Activated CD4-positive, alpha-beta T cell treated with anti-CD3 and anti-CD28 coated beads for 48 hours (primary cell): ENCODE data around the gene OSCP1.

Source experiments
- DNase-seq: peaks from one replicate; pipeline ENCODE4 v3.0.0-alpha.2; 2020

The OSCP1 gene

DNA sequence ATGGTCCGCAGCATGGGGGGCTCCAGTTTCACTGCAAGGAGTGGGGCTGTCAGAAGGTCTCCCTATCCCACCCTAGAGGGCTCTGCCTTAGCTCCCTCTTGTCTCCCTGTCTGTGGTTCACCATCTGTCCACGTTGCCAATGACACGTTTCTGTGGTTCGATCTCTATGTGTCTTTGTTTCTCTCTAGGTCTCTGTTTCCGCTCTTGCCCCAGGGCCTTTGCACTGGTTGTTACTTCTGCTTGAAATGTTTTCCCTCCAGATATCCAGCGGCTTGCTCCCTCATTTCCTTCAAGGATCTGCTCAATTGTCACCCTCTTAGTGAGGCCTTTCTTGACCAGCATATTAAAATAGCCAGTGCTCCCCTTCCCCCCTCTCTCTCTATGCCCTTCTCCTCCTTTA is 22.4 kb upstream of the OSCP1 start:
- no peak for DNase-seq

DNA sequence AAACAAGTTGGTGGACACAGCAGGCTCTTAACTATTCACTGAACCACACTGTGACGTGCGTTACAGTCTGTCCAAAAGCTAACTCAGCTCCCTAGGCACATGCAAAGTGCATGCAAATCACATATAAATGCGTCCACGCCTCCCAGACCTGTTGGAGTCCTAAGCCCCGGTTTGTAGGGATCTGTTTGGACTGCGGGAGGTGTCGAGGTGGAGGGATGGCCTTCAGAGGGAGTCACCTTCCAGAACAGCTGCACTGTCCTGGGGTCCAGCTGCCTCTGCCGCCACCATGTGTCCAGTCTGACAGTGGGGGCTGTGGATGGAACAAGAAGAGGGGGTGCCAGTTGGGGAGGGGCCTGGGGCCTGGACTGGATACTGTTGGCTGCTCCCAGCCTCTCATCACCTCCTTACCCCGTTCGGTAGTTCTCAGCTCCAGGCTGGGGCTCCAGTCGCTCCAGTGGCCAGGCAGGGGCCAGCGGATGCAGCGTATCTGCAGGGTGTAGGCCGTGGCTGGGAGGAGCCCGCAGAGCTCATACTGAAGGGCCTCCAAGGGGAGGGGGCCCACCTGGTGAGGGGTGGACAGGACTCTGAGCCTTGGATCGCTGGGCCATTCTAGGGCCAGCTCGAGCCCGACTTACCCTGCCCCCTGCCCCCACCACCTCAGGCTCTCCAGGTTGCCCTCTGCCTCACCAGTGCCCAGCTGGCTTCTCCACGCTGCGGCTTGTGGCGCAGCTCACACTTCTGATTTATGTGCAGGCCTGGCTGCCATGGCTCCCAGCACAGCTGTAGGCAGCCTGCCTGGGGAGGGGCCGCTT is 21.8 kb upstream of the OSCP1 start:
- DNase-seq: no peak

DNA sequence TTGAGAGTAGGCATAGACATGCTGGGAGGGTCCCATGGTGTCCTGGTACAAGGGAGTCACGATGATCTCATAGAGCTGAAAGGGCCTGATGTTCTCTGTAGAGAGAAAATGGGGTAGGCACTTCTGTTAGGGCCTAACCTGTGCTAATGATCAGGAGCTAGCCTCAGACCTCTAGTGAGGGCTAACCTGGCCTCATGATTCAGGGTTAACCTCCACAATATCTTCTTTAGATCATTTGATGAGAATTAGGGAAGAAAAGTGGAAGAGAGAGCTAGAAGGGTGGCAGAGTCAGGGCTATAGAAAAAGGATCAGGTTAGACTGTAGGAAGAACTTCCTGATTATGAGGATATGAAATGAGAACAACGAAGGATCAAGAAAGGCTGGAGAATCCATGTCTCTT is 18.9 kb upstream of the OSCP1 start:
- DNase-seq: no peak

DNA sequence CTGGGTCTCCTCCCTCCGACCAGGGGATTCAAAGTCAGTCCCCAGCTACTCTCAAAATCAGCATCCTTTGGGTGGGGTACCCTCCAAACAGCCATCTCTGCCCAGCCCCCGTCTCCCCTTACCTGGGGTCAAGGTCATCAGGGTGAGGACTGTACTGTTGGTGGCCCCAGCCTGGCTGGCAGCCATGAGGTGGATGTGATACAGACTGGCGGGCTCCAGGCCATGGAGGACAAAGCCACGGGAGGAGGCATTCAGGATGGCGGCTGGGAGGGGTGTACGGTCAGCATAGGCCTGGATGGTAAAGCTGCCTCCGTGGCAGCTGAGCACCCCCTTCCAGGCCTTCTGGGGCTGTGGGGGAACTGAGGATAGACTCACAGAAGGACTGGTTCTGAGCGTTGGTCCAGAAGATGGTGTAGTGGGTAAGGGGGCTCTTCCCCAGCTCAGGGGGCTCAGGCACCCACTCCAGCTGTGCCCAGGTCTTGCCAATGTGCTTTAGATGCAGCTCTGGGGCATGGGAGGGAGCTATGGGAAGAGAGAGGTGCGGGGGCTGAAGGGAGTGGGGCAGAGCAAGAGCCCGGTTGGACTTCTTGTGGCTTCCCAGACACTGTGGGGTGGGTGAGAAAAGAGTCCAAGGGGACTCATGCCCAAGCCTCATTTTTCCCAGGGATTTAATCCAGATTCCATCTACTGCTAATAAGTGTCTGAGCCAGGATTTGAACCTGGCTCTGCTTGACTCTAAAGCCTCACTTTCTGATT is 17.6 kb upstream of the OSCP1 start:
- no peak for DNase-seq

DNA sequence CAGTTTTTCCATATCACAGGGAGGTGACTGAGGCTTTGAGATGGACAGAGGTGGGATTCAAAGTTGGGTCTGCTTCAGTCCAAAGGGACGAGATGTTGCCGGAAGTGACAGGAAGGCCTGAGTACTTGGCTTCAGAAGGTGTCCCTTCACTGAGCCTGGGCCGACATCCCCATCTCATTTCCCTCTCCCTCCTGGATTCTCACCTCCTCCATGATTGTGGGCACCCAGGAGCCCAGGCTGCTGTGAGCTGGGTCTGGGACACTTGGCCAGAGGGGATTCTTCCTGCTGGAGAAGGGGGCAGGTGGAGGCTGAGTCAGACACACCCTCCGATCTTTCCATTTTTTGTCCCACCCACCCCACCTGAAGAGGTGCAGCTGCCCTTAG is 16.8 kb upstream of the OSCP1 start:
- DNase-seq: no peak

DNA sequence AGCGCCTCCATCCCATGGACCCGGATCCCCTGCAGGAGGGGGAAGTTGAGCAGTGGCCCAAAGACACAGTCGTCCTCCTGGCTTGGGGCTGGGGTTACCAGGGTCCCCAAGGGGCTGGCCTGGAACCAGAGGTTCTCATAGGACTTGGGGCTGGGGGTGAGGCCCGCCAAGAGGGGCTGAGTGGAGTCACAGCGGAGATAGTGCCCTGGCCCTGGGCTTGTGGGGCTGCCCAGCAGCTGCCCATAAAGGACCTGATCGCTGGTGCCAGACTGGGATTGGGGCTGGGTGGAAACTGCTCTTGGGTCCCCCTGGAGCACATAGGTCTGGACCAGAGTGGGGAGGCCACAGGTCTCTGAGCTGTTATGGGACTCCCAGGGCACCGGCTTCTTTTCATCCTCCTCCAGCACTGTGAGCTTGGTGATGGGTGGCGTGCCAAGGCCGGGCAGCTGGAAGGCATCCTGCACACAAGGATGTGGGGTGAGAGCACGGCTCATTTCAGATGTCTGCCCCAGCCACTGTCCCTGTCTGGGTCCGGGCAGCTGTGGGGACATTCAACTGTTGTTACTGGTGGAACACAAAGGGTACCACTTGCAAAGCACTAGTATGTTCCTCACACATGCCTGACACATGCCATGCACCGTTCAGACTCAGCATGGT is 16.2 kb upstream of the OSCP1 start:
- DNase-seq: no peak

DNA sequence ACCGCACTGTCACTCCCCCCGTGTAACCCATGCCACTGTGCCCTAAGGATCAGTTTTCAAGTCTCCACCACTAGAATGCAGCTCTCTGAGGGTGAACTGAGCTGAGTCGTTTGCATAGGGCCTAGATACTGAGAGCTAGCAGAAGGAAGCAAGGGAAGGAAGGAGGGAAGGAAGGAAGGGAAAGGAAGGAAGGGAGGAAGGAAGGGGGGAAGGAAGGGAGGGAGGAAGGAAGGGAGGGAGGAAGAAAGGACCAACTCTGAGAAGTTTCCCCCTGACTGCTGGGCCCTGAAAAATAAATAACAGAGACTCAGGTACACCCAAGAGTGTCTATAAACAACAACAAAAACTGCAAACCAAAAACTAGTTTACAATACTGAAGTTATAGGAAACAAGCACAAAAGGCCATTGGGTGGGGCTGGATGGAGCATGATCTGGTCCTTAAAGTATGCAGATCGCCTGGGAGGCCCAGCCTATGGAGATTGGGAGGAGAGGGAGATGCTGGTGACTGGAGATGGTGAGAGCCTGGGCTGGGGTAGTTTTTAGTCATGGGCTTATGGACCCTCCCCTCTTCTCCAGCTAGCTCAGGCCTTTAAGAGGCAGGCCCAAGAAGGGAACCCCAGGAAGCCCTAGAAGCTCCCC is 15.6 kb upstream of the OSCP1 start:
- DNase-seq: no peak

DNA sequence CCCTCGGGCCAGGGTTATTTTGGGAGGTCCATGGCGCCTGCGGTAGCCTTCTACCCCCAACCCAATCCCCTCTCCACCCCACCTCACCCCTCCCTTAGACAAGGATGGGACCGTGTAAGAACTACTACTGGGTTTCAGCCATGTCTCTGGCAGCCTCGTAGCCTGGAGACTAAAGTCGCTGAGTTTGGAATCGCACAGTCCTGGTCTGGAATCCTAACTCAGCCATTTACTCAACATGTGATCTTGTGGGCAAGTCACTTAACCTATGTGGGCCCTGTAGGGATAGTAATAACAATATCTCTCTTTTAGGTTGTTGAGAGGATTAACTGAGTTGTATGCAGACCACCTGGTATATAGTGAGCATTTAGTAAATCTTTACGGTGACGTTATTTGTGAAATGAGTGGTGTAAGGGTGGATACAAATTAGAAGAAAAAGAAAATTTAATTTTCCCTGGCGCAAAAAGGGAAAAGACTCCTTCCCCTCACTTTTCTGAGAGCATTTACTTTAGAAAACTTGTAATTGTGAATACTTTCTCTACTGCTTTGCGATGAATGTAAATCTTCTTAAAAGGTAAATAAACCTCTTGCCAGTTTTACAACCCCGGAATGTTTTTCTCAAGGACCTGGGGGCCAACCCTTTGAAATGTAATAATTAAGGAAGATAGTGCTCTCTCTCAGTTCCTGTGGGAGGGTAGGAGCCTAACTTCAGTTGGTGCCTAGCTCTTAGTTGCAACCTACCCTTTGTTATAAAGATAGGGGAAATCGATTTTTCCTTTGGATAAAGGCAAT is 14.5 kb upstream of the OSCP1 start:
- no peak for DNase-seq

DNA sequence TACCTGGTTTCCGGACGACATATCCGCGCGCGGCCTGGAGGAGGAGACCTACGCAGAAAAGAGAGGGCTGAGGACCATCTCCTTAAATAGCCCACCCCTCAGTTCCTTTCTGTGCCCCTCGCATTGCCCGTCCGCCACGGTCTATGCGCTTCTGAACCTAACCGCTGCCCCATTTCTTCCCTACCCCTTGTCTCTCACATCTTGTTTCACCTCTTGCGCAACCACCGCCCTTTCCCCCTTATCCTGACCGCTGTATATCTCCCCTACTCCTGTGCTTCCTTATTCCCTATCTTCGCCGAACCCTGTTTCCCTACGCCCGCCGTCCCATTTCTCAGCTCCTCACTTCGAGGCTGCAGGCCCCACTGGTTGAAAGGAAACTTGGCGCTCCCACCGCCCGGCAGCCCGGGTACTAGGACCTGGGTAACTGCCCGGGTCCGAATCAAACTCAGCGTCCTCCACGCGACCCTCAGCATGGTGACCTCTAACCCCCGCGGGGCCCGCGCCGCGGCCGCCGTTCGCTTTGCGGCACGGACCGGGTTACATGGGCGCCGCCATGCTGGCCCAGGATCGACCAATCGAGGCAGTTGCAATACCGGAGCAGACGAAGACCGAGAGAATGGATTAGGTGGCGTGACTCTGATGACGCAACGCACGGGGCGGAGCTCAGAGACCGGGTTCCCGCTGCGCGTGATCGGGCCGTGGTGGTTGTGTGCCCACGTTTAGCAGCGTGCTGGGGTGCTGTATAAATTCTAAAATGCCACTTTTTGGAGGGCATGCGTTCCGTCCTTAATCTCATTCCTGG is 13.8 kb upstream of the OSCP1 start, which contains the start of gene MRPS15:
TSS of gene MRPS15 (minus strand) at position 582 of the 802 bp plus-strand sequence. CDS start at position 473, 109 bp downstream.
- peak; percentile 98 for DNase-seq

DNA sequence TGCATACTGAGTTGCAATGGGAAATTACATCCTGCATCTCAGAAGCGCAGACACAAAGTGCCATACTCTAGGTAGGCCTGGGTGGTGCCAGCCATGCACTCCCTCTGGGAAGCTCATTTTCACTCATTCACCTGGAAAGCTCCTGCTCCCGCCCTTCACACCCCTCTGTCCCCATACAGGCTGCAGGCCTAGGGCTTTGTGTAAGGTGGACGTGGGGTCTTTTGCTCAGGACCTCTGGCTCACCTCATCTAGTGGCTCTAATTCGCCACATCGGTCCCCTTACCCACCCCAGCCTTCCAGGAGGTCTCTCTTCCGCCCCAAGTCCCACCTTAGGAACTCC is 13.2 kb upstream of the OSCP1 start:
- no peak for DNase-seq

DNA sequence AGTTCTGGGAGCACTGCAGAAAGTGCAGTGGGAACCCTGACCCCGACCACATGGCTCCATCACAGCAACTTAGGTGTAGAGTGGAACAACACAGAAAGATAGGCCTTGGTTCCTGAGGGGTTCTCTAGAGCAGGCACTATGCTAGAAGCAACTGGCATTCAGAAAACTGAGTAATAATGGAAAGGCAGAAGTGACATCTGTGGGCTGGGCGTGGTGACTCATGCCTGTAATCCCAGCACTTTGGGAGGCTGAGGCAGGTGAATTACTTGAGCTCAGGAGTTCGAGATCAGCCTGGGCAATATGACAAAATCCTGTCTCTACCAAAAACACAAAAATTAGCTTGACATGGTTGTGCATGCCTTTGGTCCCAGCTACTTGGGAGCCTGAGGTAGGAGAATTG is 8.7 kb upstream of the OSCP1 start:
- DNase-seq: peak; percentile 77

DNA sequence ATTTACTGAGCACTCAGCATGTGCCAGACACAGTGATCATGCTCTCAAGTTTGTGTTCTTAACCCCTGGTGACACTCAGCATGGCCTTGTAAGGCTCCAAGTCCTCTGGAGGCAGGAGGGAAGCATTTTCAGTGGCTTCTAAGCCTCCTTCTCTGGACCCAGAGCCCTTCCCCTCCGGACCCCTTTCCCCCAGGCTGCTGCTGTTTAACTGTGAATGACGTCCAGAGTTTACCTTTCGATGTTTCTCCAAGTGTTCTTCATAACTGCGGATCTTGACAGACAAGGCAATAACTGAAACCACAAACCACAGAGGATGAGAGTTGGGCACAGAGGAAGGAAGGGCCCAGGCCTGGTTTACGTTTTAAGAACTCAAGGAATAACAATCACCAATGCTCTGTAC is 7.4 kb upstream of the OSCP1 start:
- no peak for DNase-seq

DNA sequence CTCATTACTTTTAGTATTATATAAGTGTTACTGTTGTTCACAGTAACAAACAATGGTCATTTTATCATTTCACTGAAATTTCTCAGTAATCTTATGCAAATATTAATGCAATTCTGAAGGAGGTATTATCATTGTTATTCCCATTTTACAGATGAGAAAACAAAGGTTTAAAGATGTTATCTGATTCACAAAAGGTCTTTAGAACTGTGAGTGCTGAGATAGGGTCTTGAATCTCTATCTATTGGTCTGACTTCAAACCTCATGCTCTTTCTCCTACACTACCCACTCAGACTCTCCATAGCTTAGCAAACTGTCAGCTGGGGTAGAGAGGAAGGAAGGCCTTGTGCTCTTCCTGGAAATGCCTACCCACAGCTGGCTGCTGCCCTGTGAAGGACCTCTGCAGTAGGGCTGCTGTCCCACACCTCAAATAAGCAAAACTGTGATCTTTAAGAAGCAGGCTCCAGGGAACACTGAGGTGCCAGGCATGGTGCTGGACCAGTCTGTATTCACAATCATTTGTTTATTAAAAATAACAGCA is 6.2 kb upstream of the OSCP1 start:
- DNase-seq: no peak

DNA sequence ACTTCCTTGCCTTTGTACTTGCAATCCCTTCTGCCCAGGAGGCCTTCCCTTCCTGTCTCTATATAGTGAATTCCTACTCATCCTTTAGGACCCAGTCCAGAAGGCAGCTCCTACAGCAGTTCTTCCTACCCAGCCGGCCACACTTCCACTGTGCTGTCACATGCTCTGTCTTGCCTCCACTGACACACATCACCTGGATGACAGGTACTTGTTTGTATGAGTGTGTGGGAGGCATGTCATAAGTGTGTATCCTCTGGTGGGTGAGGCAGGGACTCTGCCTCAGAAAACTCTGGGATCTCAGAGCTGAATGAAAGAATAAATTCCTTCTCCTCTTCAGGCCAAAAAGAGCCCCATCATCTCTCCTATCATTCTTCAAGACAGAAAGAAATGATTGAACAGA is 5.1 kb upstream of the OSCP1 start:
- DNase-seq: no peak

DNA sequence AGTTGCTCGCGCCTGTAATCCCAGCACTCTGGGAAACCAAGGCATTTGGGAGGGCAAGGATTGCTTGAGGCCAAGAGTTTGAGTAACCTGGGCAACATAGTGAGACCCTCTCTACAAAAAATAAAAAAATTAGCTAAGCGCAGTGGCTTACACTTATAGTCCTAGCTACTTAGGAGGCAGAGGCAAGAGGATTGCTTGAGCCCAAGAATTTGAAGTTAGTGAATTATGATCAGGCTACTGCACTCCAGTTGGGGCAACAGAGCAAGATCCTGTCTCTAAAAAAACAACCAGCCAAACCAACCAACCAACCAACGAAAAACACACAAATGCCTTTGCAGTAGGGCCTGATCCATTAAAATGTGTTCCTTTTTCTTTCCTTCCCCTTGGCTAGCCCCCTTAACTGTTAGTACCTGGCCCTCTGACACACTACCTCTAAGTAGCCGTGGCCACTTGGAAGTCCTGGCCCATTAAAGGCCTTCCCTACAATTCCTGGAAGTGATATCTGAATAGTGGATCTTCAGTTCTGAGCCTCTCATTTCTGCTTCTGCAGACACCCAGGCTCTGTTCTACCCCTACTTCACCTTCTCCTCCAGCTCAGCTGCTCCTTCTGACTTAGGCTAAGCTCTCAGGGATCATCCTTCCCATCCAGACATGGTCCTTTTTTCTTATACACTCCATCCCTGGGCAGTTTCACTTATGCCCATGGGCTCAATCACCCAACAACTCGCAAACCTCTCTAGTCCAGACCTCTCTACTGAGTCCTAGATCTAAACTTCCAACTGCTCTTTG is 3.5 kb upstream of the OSCP1 start:
- no peak for DNase-seq

DNA sequence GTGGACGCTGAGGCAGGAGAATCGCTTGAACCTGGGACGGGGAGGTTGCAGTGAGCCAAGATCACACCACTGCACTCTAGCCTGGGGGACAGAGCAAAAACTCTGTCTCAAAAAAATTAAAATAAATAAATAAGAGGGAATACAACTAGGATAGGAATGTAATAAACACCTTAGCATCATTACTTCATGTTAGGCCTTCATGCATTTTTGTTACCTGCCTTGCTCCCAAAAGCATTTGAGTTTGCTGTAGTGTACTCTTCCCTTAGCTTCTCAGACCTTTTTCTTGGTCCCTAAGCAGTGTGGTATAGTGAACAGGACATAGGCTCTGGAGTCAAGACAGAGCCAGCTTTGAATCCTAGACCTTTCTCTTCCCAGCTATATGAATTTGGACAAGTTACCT is 2.8 kb upstream of the OSCP1 start:
- no peak for DNase-seq

DNA sequence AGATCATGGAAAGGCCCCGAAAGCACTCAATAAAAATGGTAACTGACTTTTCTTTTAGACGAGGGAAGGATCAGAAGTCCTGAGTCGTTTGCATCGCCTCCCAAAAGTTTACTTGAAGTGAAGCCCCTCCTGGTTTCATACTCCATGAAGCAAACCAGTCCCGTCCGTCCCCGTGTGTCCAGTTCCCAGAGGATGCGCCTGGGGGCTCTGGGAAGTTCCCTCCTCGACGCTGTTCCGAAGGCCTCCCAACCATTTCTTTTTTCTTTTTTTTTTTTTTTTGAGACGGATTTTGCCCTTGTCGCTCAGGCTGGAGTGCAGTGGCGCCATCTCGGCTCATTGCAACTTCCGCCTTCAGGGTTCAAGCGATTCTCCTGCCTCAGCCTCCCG is 661 bp upstream of the OSCP1 start:
- no peak for DNase-seq

DNA sequence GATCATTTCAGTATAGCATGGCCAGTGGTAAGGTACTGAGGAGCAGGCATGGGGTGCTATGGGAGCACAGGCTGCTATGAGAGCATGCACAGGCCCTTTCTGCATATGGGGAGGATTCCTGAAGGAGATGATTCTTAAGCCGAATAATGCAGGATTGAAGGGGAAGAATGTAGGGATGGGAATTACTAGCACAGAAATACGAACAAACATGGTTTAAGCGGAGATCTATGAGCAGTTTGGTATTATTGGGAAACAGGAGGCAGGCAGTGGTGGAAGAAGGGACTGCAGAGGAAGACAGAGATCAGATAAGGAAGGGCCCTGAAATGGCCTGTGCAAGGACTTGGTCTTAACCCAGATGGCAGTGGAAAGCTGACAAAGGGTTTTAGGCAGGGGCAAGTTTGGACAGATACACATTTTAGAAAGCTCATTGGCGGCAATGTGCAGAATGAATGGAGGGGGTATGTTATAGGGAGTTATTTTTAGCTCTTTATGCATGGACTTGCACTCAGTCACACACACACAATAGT is 1.7 kb downstream of the OSCP1 start:
- no peak for DNase-seq

DNA sequence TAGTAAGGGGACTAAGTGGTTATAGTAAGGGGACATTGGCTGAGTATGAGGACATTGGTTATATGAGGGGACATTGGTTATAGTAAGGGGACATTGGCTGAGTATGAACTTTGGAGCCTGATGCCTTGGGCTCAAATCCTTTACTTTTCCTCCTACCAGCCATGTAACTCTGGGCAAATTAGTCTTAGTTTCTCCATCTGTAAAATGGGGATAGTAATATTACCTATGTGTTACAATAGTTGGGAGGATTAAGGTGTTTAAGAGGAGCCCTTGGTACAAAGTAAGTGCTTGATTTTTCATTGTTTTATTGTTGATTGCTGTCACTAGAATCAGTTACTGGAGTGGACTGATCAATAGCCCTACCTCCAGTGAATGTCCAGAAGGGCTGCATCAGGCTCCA is 2.8 kb downstream of the OSCP1 start:
- DNase-seq: no peak

DNA sequence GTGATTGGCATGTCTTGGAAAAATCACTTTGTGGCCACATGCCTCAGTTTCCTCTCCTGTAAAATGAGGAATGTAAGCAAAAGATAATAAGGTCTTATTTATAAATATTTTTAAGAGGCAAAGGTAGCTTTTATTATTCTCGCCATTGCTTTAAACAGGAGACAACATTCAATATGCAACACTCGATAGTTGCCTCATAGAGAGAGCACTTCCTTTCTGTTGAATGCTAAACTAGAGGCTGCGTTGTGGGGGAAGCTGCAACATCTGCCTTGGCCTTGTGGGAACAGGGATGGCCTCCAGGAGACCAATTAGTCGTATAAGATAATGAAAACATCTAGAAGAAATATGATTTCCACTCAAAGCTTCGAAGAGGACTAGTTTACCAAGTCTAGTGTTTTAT is 3.5 kb downstream of the OSCP1 start:
- no peak for DNase-seq
